Measurements from ENCODE around the gene PEAK3. TPM values are rescaled to one million over a fixed set of nuclear protein-coding genes. Genes with fewer than 3 reads are reported as not detected.
A peak's percentile ranks its signal among the peaks of the same experiment; 100 is the strongest.

Gene PEAK3, protein sequence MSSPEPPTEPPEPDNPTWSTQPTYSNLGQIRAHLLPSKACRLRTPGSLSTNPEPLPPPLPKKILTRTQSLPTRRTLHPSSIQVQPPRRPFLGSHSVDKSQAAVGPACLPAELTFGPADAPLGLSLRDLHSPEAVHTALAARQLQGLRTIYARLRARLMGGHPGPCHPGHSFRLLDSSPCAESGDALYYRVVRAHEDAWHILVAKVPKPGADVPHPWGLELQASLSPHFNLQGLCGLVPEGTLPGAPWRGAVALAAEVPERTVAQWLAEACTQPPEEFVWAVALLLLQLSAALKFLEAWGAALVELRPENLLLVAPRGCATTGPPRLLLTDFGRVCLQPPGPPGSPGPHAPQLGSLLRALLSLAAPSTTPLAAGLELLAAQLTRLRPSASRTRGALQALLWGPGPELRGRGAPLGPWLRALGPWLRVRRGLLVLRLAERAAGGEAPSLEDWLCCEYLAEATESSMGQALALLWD
- total RNA-seq (2012; rRNA removed): not detected in 2 replicates

DNA sequence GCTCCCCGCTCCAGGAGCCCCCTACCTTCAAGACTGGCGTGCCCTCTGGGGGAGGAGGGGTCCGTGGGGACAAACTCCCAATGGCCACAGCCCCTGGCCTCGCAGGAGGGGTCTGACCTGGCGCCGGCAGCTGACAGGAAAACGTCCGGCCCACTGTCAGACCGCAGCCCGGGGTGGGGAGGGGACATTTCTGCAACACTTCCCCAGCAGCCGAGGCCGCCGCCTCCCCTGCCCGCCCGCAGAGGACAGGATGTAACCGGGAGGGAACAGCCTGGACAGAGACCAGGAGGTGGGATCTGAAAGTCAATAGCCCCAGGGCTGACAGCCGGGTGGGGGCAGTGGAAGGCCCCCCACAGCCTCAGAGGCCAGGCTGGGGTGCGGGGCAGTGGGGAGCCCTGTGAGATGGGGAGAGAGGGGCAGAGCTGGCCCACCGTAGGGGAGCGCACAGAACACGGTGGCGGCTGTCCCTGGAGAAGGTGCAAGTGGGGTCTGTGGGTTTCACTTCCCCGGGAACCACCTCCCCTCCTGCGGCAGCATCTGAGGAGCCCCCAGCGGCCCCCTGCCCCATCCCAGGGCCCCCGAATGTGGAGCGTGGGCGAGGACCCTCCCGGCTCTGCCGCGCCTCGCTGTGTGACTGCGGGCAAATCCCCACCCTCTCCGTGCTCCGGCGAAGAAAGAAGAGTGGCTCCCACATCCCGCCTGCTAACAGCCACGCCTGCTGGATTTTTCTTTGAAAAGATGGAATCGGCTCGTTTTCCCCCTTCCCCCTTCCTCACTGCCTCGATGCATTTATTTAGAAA, at the start of gene PEAK3:
TSS of gene PEAK3 (minus strand) at position 114 of the 800 bp plus-strand sequence. CDS start 1,244 bp downstream, outside the sequence.
- Histone ChIP-seq H3K4me3 (ENCODE audit: low read length) (no peak within 1 kb of the TSS), H3K9ac (ENCODE audit: low read depth, low read length) (no peak within 1 kb of the TSS), H3K27me3 (ENCODE audit: control insufficient read depth, insufficient read depth, low read length) (no peaks in the 10 kb centered on the region), H3K4me2 (ENCODE audit: low read length) (peak within 1 kb of the TSS; percentile 45), H3K4me1 (ENCODE audit: control insufficient read depth, insufficient read depth, low read length) (peaks cover 8% of the 10 kb centered on the region), H3K9me3 (replicated peaks; ENCODE audit: low read length) (no peaks in the 10 kb centered on the region), H3K36me3 (ENCODE audit: insufficient read depth, low read length) (no peaks in the 10 kb centered on the region)

DNA sequence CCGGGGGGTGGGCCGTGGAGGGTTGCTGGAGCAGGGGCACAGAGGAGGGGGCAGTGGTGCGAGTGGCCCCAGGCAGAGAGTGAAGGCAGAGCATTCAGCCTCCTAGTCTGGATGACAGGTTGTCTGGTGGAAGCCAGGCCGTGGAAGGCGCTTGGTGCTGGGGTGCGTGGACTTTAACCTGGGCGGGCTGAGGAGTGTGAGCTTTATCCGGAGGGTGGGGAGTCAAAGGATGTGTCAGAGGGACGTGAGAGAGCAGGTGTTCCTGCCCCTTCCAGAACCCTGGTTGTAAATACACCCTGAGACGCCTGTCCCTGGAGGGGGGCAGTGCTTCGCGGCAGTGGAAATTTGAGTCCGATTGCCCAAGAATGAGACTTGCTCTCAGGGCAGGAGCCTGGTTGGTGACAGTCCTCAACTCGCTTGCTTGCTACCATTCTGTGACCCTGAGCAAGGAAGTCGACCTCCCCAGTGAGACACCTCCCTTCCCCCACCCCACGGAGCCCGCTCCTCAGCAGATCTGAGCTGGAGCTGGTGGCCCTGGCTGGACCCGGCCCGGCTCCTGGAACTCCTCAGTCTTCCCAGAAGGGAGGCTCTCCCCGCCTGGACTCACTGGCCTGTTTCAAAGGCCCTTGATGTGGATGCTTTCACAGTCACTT, 48.8 kb upstream of the PEAK3 start:
- Histone ChIP-seq H3K36me3 (ENCODE audit: insufficient read depth, low read length) (peaks cover 13% of the 10 kb centered on the region), H3K4me3 (ENCODE audit: low read length) (no peak overlapping the region), H3K4me1 (ENCODE audit: control insufficient read depth, insufficient read depth, low read length) (peaks cover 29% of the 10 kb centered on the region), H3K4me2 (ENCODE audit: low read length) (peak overlapping the region; percentile 19), H3K9ac (ENCODE audit: low read depth, low read length) (no peak overlapping the region), H3K9me3 (replicated peaks; ENCODE audit: low read length) (no peaks in the 10 kb centered on the region), H3K27me3 (ENCODE audit: control insufficient read depth, insufficient read depth, low read length) (no peaks in the 10 kb centered on the region)

DNA sequence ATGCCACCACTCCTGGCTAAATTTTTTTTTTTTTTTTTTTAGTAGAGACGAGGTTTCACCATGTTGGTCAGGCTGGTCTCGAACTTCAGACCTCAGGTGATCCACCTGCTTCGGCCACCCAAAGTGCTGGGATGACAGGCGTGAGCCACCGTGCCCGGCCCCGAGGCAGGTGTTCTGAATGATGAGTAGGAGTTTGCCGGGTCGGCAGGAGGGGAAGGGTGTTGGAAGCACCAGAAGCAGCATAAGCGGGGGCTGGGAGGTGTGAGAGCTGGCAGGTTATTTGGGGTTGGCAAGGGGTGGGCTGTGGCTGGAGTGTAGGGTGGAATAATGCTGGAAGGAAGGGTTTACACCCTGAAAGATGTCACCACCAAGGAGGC, 48.3 kb upstream of the PEAK3 start:
- H3K4me2 ChIP-seq (ENCODE audit: low read length): peak overlapping the region; percentile 19
- H3K9me3 ChIP-seq (replicated peaks; ENCODE audit: low read length): no peaks in the 10 kb centered on the region
- H3K27me3 ChIP-seq (ENCODE audit: control insufficient read depth, insufficient read depth, low read length): no peaks in the 10 kb centered on the region
- no peak overlapping the region for H3K9ac ChIP-seq (ENCODE audit: low read depth, low read length)
- no peak overlapping the region for H3K4me3 ChIP-seq (ENCODE audit: low read length)
- peaks cover 29% of the 10 kb centered on the region for H3K4me1 ChIP-seq (ENCODE audit: control insufficient read depth, insufficient read depth, low read length)
- peaks cover 16% of the 10 kb centered on the region for H3K36me3 ChIP-seq (ENCODE audit: insufficient read depth, low read length)

DNA sequence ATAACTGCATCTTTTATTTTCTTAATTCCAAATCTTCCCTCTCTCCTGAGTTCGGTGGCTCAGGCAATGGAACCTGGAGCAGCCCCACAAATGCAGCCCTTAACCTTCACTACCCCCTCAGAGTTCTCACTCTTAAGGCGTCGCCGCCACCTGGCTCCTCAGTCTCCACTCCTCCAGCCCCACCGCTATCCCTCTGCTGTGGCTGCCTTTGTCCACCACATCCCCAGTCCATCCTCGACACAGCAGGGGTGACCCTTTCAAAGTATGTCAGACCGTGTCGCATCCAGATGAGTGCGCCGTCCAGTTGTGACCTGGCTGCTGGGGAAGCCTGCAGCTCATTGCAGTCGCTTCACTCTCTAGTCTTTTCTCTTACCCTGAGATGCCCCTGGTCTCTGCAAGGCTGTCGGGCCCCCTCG, 47.5 kb upstream of the PEAK3 start:
- H3K36me3 ChIP-seq (ENCODE audit: insufficient read depth, low read length): peaks cover 15% of the 10 kb centered on the region
- H3K4me3 ChIP-seq (ENCODE audit: low read length): peak overlapping the region; percentile 86
- no peaks in the 10 kb centered on the region for H3K27me3 ChIP-seq (ENCODE audit: control insufficient read depth, insufficient read depth, low read length)
- peak overlapping the region; percentile 97 for H3K9ac ChIP-seq (ENCODE audit: low read depth, low read length)
- H3K9me3 ChIP-seq (replicated peaks; ENCODE audit: low read length): no peaks in the 10 kb centered on the region
- peak overlapping the region; percentile 100 for H3K4me2 ChIP-seq (ENCODE audit: low read length)
- H3K4me1 ChIP-seq (ENCODE audit: control insufficient read depth, insufficient read depth, low read length): peaks cover 29% of the 10 kb centered on the region

DNA sequence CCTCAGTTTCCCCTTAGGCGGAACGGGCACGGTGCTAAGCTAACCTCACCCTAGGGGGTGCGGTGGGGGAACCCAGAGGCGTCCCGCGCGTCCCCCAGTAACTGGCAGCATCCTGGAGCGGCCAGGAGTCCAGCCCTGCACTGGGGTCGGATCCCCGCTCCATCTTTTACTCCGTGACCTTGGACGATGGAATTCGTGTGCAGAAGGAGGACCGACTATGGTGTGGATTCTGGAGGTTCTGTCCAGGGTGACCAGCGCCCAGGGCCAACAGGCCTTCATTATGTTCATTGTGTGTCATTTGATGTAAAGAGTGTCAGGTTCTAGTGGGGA, 47.1 kb upstream of the PEAK3 start:
- peak overlapping the region; percentile 100 for H3K4me2 ChIP-seq (ENCODE audit: low read length)
- H3K9me3 ChIP-seq (replicated peaks; ENCODE audit: low read length): no peaks in the 10 kb centered on the region
- peak overlapping the region; percentile 97 for H3K9ac ChIP-seq (ENCODE audit: low read depth, low read length)
- peaks cover 12% of the 10 kb centered on the region for H3K36me3 ChIP-seq (ENCODE audit: insufficient read depth, low read length)
- peaks cover 29% of the 10 kb centered on the region for H3K4me1 ChIP-seq (ENCODE audit: control insufficient read depth, insufficient read depth, low read length)
- no peaks in the 10 kb centered on the region for H3K27me3 ChIP-seq (ENCODE audit: control insufficient read depth, insufficient read depth, low read length)
- peak overlapping the region; percentile 86 for H3K4me3 ChIP-seq (ENCODE audit: low read length)

DNA sequence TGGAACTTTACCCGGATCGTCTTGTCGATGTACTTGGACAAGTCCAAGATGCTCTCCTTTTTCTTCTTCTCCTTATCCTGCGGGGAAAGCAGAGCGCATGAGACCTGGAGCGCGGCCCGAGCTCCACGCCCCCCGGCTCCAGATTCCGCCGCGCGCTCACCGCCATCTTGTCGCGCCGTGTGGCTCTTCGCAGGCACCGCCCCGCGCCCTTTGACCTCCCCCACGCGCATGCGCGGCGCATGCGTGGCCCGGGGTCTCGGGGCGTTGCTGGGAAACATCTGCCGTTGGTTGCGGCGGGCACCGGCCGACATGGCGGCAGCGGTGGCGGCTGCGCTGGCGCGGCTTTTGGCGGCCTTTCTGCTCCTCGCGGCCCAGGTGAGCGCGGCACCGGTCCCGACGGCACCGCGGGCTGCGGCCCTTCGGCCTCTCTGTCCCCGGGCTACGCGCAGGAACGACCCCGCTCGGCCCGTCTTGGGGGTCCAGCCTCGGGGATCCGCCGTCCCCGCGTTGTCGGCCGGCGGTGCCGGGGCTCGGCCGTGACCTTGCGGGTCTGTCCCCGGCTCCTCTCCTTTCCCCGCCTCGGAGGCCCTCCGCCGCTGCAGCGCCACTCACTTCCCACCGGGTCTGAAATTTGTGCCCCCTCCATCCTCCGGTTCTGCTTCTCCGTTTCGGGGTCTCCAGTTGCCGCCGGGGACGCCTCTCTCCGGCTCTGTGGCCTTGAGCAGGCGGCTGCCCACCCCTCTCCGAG, 46.6 kb upstream of the PEAK3 start, which contains the start of the genes LSM7 and SPPL2B:
TSS of gene LSM7 (minus strand) at position 186 of the 748 bp plus-strand sequence. CDS start at position 166, 20 bp downstream.
TSS of gene SPPL2B (plus strand) at position 284 of the 748 bp plus-strand sequence. CDS start at position 310, 26 bp downstream.
- peak within 1 kb of the TSS; percentile 100 for H3K4me2 ChIP-seq (ENCODE audit: low read length)
- peaks cover 12% of the 10 kb centered on the region for H3K36me3 ChIP-seq (ENCODE audit: insufficient read depth, low read length)
- H3K9me3 ChIP-seq (replicated peaks; ENCODE audit: low read length): no peaks in the 10 kb centered on the region
- no peaks in the 10 kb centered on the region for H3K27me3 ChIP-seq (ENCODE audit: control insufficient read depth, insufficient read depth, low read length)
- H3K4me3 ChIP-seq (ENCODE audit: low read length): peak within 1 kb of the TSS; percentile 86
- H3K9ac ChIP-seq (ENCODE audit: low read depth, low read length): peak within 1 kb of the TSS; percentile 97
- H3K4me1 ChIP-seq (ENCODE audit: control insufficient read depth, insufficient read depth, low read length): peaks cover 29% of the 10 kb centered on the region

DNA sequence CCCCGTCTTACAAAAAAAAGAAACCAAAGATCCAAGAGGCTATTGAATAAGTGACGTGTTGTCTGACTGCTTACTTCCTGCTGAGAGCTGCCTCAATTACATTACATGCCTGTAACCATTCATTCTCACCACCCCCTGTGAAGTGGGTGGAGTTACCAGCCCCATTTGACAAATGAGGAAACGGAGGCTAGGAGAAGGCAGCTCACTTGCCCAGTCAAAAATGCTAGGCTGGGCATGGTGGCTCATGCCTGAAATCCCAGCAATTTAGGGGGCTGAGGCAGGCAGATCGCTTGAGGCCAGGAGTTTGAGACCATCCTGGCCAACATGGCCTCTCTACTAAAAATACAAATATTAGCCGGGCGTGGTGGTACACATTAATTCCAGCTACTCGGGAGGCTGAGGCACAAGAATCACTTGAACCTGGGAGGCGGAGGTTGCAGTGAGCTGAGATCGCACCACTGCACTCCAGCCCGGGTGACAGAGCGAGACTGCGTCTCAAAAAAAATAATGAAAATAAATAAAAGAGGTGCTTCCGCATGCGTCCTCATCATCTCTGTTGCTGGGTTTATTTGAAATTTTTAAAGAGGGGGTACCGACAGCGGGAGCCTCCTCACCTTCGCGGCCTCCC, 45.9 kb upstream of the PEAK3 start:
- H3K4me2 ChIP-seq (ENCODE audit: low read length): peak overlapping the region; percentile 100
- no peaks in the 10 kb centered on the region for H3K9me3 ChIP-seq (replicated peaks; ENCODE audit: low read length)
- peaks cover 15% of the 10 kb centered on the region for H3K36me3 ChIP-seq (ENCODE audit: insufficient read depth, low read length)
- peak overlapping the region; percentile 86 for H3K4me3 ChIP-seq (ENCODE audit: low read length)
- peak overlapping the region; percentile 97 for H3K9ac ChIP-seq (ENCODE audit: low read depth, low read length)
- H3K27me3 ChIP-seq (ENCODE audit: control insufficient read depth, insufficient read depth, low read length): no peaks in the 10 kb centered on the region
- peaks cover 29% of the 10 kb centered on the region for H3K4me1 ChIP-seq (ENCODE audit: control insufficient read depth, insufficient read depth, low read length)

DNA sequence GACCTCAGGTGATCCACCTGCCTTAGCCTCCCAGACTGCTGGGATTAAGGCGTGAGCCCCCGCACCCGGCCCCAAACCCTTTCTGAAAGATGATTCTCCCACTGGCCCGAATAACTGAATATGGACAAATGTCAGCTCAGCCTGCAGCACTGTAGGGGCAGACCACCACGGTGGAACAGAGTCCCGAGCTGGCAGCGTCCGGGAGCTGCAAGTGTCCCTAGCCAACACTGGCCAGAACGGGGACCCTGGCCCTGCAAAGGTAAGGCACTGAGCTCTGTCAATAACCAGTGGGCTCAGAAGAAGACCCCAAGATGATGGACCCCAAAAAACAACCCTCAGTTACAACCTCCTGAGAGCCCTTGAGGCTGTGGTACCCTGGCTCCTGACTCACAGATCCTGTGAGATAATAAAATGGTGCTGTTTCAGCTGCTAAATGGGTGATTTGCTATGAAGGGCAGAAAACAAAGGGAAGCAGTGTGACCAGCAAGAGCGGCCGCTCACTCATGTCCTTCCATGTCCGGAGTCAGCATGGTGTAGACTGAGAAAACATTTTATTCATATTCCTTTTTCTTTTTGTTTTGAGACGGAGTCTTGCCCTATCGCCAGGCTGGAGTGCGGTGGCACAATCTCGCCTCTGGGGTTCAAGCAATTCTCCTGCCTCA, 44.9 kb upstream of the PEAK3 start:
- no peaks in the 10 kb centered on the region for H3K9me3 ChIP-seq (replicated peaks; ENCODE audit: low read length)
- H3K4me1 ChIP-seq (ENCODE audit: control insufficient read depth, insufficient read depth, low read length): peaks cover 26% of the 10 kb centered on the region
- peak overlapping the region; percentile 86 for H3K4me3 ChIP-seq (ENCODE audit: low read length)
- H3K4me2 ChIP-seq (ENCODE audit: low read length): peak overlapping the region; percentile 100
- H3K27me3 ChIP-seq (ENCODE audit: control insufficient read depth, insufficient read depth, low read length): no peaks in the 10 kb centered on the region
- peaks cover 21% of the 10 kb centered on the region for H3K36me3 ChIP-seq (ENCODE audit: insufficient read depth, low read length)
- H3K9ac ChIP-seq (ENCODE audit: low read depth, low read length): peak overlapping the region; percentile 97

DNA sequence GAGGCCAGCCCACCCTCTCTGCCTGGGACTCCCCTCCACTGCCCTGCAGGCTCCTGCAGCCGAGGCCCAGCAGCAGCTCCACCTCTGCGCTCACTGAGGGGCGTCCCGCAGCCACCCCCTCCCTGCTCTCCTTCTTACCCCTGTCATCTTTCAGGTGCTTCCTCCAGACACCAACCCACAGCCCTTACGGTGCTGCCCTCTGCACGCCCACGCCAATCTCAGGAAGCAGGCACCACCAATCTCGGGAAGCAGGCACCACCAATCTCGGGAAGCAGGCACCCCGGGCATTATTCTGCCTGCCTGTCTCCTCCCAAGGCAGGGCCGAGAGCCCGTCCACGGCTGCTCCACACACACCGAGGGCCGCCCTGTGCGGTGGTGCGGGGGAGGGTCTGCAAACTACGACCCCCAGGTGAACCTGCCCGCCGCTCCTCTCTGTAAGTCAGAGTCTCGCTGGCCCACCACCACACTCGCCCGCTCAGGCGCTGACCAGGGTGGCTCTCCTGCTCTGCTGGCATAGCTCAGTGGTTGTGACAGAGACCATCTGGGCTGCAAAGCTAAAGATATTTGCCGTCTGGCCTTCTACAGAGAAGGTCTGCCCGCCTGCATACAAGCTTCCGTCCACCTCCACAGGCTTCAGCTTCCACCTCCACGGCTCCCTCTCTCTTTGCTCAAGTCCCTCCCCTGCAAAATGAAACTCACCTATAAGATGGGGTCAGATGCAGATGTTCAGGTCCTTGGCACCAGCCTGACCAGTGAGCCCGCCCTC, 43.5 kb upstream of the PEAK3 start:
- no peak overlapping the region for H3K4me3 ChIP-seq (ENCODE audit: low read length)
- no peaks in the 10 kb centered on the region for H3K9me3 ChIP-seq (replicated peaks; ENCODE audit: low read length)
- H3K27me3 ChIP-seq (ENCODE audit: control insufficient read depth, insufficient read depth, low read length): no peaks in the 10 kb centered on the region
- peaks cover 25% of the 10 kb centered on the region for H3K36me3 ChIP-seq (ENCODE audit: insufficient read depth, low read length)
- no peak overlapping the region for H3K4me2 ChIP-seq (ENCODE audit: low read length)
- H3K4me1 ChIP-seq (ENCODE audit: control insufficient read depth, insufficient read depth, low read length): peaks cover 21% of the 10 kb centered on the region
- H3K9ac ChIP-seq (ENCODE audit: low read depth, low read length): no peak overlapping the region

All from skeletal muscle satellite cell (primary cell).